Liver (tissue), 2 donors: ENCODE data around the gene PDE9A.

Source experiments
- TF ChIP-seq, protein P1 (sequence below): IDR thresholded peaks from 2 replicates; pipeline ENCODE4 v1.6.1; 2016; ENCODE audit warnings: antibody characterized with exemption
- TF ChIP-seq, protein P2 (sequence below): fragments of 150-350 bp; IDR thresholded peaks from 2 replicates; pipeline ENCODE4 v1.5.1; 2017; ENCODE audit warnings: improper control_type of control experiment, low read depth, low read length; ENCODE audit not compliant: missing input control
- donor health status: healthy.

DNA sequence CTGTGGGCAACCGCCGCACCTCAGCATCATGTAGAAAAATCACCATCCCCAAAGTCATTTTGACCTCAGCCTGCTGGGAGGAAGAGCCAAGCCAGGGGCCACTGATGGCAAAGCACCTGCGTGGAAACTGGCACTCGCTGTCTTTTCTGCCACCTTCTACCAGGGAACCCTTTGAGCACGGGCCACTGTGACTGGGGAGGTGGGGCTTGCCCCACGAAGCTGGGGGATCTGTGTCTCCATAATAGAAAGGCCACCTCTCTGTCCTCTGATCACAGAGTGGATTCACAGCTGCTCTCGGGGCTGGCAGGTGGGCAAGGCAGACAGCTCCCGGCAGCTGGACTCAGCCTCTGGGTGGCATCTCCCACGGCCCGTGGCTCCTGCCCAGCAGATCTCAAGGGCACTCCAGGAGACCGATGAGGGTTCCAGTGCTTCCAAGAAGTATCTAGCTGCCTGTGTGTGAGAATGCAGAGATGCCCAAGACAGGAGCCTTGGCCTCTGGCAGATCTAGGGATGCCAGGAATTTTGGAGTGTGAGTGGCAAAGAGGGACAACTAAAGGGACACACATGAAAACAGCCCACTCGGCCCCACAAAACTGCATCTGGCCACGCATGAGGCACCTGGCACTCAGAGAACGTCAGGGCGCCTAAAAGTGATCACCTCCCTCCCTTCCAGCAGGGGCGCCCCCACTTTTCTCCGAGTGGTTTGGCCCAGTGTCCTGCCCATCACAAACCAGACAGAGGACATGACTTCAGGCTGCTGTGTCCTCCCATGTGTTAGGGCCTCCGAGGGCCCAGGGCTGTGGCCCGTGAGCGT, 102.6 kb downstream of the PDE9A start:
- TF ChIP-seq, protein P1, sequence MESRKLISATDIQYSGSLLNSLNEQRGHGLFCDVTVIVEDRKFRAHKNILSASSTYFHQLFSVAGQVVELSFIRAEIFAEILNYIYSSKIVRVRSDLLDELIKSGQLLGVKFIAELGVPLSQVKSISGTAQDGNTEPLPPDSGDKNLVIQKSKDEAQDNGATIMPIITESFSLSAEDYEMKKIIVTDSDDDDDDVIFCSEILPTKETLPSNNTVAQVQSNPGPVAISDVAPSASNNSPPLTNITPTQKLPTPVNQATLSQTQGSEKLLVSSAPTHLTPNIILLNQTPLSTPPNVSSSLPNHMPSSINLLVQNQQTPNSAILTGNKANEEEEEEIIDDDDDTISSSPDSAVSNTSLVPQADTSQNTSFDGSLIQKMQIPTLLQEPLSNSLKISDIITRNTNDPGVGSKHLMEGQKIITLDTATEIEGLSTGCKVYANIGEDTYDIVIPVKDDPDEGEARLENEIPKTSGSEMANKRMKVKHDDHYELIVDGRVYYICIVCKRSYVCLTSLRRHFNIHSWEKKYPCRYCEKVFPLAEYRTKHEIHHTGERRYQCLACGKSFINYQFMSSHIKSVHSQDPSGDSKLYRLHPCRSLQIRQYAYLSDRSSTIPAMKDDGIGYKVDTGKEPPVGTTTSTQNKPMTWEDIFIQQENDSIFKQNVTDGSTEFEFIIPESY = no peak
- TF ChIP-seq, protein P2, sequence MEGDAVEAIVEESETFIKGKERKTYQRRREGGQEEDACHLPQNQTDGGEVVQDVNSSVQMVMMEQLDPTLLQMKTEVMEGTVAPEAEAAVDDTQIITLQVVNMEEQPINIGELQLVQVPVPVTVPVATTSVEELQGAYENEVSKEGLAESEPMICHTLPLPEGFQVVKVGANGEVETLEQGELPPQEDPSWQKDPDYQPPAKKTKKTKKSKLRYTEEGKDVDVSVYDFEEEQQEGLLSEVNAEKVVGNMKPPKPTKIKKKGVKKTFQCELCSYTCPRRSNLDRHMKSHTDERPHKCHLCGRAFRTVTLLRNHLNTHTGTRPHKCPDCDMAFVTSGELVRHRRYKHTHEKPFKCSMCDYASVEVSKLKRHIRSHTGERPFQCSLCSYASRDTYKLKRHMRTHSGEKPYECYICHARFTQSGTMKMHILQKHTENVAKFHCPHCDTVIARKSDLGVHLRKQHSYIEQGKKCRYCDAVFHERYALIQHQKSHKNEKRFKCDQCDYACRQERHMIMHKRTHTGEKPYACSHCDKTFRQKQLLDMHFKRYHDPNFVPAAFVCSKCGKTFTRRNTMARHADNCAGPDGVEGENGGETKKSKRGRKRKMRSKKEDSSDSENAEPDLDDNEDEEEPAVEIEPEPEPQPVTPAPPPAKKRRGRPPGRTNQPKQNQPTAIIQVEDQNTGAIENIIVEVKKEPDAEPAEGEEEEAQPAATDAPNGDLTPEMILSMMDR = no peak
